ENCODE results near the gene SLC9A7.

DNA sequence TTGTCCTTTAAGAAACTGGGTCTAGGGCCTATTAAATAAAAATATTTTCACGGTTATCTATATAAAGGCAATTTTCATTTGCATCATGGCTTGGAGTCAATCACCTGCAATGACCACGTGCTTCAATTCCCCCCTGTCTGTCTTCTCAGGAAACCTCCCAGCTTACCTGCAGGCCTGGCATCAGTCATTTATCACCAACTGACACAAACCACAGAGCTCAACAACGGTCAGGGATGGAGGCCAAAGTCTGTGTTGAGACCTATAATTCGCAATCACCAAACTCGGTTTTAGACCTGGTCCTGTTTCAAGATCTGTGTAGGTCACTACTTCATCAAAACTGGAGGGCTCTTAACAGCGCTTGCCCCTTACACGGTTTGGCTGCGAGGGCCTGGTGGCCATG, 1.9 kb downstream of the SLC9A7 start:
- TF ChIP-seq, protein P1, sequence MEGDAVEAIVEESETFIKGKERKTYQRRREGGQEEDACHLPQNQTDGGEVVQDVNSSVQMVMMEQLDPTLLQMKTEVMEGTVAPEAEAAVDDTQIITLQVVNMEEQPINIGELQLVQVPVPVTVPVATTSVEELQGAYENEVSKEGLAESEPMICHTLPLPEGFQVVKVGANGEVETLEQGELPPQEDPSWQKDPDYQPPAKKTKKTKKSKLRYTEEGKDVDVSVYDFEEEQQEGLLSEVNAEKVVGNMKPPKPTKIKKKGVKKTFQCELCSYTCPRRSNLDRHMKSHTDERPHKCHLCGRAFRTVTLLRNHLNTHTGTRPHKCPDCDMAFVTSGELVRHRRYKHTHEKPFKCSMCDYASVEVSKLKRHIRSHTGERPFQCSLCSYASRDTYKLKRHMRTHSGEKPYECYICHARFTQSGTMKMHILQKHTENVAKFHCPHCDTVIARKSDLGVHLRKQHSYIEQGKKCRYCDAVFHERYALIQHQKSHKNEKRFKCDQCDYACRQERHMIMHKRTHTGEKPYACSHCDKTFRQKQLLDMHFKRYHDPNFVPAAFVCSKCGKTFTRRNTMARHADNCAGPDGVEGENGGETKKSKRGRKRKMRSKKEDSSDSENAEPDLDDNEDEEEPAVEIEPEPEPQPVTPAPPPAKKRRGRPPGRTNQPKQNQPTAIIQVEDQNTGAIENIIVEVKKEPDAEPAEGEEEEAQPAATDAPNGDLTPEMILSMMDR (IDR thresholded peaks at IDR 0.05), result no peak
- no peak for TF ChIP-seq POLR2A (IDR thresholded peaks at IDR 0.05)
- TF ChIP-seq POLR2AphosphoS5 (IDR thresholded peaks at IDR 0.05), result no peak
